ENCODE measurements around the gene PPP4R3A.

- TF ChIP-seq CTCF (optimal IDR thresholded peaks at IDR 0.05 in 1 of 3, IDR thresholded peaks at IDR 0.05 in 1 of 3, conservative IDR thresholded peaks at IDR 0.05 in 1 of 3; ENCODE audit: extremely low read depth in 1 of 3, insufficient read depth in 2 of 3, low read length in 3 of 3), result no peak
- TF ChIP-seq EZH2 (IDR thresholded peaks at IDR 0.05; ENCODE audit: low read length), result no peak
These were observed 5.9 kb upstream of the PPP4R3A start for GRCh38 chr14:91515979-91516378.

All from keratinocyte (primary cell).